Duodenal mucosa (tissue), 2 donors: ENCODE measurements around the gene TMEM250.
"Not testable (repeated sequence)": the region's sequence is repeated elsewhere in the genome, so short reads cannot be mapped to it uniquely, and the experiment has no call there.

Experiments used
- H3K27ac ChIP-seq: one replicate; pipeline ENCODE4 v1.7.0; 2013; ENCODE audit warnings: low read depth, low read length
- H3K27me3 ChIP-seq, 2 donors: one replicate each; pipeline ENCODE4 v1.7.0; 2013; ENCODE audit warnings: low read length in 2 of 2, control low read depth in 1 of 2; ENCODE audit not compliant: insufficient read depth in 2 of 2, control insufficient read depth in 1 of 2
- H3K36me3 ChIP-seq, 2 donors: one replicate each; pipeline ENCODE4 v1.7.0; 2013; ENCODE audit warnings: low read length in 2 of 2, control low read depth in 1 of 2; ENCODE audit not compliant: insufficient read depth in 2 of 2, control insufficient read depth in 1 of 2
- H3K4me1 ChIP-seq, 2 donors: one replicate each; pipeline ENCODE4 v1.7.0; 2013; ENCODE audit warnings: low read length in 2 of 2, control low read depth in 1 of 2; ENCODE audit not compliant: insufficient read depth in 2 of 2, control insufficient read depth in 1 of 2
- H3K4me3 ChIP-seq, 2 donors: one replicate each; pipeline ENCODE4 v1.7.0; 2013; ENCODE audit warnings: low read length in 2 of 2, low read depth in 1 of 2
- H3K9ac ChIP-seq, 2 donors: one replicate each; pipeline ENCODE4 v1.7.0; 2013; ENCODE audit warnings: low read length in 2 of 2, low read depth in 1 of 2
- H3K9me3 ChIP-seq, 2 donors: one replicate each; pipeline ENCODE4 v1.7.0; 2013; ENCODE audit warnings: low read length in 2 of 2, control low read depth in 1 of 2; ENCODE audit not compliant: control insufficient read depth in 1 of 2

Gene TMEM250

GRCh38 chr9:136103651-136104487, 14.8 kb downstream of the TMEM250 start:
- H3K4me3 ChIP-seq, result no peak overlapping the region
- no peak overlapping the region for H3K27ac ChIP-seq
- no peaks in the 10 kb centered on the region for H3K9me3 ChIP-seq
- peaks cover 39 to 50% of the 10 kb centered on the region in 2 donors for H3K4me1 ChIP-seq
- peaks cover under 1 to 4% of the 10 kb centered on the region in 2 donors for H3K27me3 ChIP-seq
- no peak overlapping the region for H3K9ac ChIP-seq
- no peaks in the 10 kb centered on the region for H3K36me3 ChIP-seq

- not testable (repeated sequence) for H3K36me3 ChIP-seq, H3K9me3 ChIP-seq, H3K9ac ChIP-seq, H3K27ac ChIP-seq, H3K4me3 ChIP-seq
- H3K4me1 ChIP-seq, result peaks cover 20 to 35% of the 10 kb centered on the region in 2 donors
- peaks cover 8 to 11% of the 10 kb centered on the region in 2 donors for H3K27me3 ChIP-seq
Observed at GRCh38 chr9:136101615-136102074, 17.0 kb downstream of the TMEM250 start.

GRCh38 chr9:136100700-136101614, 17.7 kb downstream of the TMEM250 start:
- Histone ChIP-seq H3K36me3 (no peaks in the 10 kb centered on the region), H3K4me1 (peaks cover 23 to 39% of the 10 kb centered on the region in 2 donors), H3K9me3 (no peaks in the 10 kb centered on the region), H3K27ac (no peak overlapping the region), H3K4me3 (no peak overlapping the region), H3K9ac (no peak overlapping the region), H3K27me3 (peaks cover 8 to 11% of the 10 kb centered on the region in 2 donors)

- H3K27me3 ChIP-seq, result peaks cover 8 to 11% of the 10 kb centered on the region in 2 donors
- H3K27ac ChIP-seq, result no peak overlapping the region
- H3K4me1 ChIP-seq, result peaks cover 12 to 30% of the 10 kb centered on the region in 2 donors
- H3K9ac ChIP-seq, result no peak overlapping the region
- H3K36me3 ChIP-seq, result no peaks in the 10 kb centered on the region
- no peaks in the 10 kb centered on the region for H3K9me3 ChIP-seq
- H3K4me3 ChIP-seq, result no peak overlapping the region
Observed at GRCh38 chr9:136099542-136099941, 19.1 kb downstream of the TMEM250 start.

GRCh38 chr9:136098844-136099243, 19.8 kb downstream of the TMEM250 start:
- peaks cover 9 to 27% of the 10 kb centered on the region in 2 donors for H3K4me1 ChIP-seq
- peak overlapping the region in 1 of 2 donors; percentile 18 for H3K9ac ChIP-seq
- H3K36me3 ChIP-seq, result no peaks in the 10 kb centered on the region
- no peak overlapping the region for H3K27ac ChIP-seq
- H3K4me3 ChIP-seq, result no peak overlapping the region
- no peaks in the 10 kb centered on the region for H3K9me3 ChIP-seq
- H3K27me3 ChIP-seq, result peaks cover 8 to 11% of the 10 kb centered on the region in 2 donors

GRCh38 chr9:136098210-136098609, 20.5 kb downstream of the TMEM250 start:
- Histone ChIP-seq H3K27ac (no peak overlapping the region), H3K4me3 (no peak overlapping the region), H3K9me3 (no peaks in the 10 kb centered on the region), H3K27me3 (peaks cover 8 to 11% of the 10 kb centered on the region in 2 donors), H3K4me1 (peaks cover 12 to 27% of the 10 kb centered on the region in 2 donors), H3K9ac (no peak overlapping the region), H3K36me3 (no peaks in the 10 kb centered on the region)

- Histone ChIP-seq H3K9ac (peak overlapping the region in 1 of 2 donors; percentile 19), H3K4me1 (peaks cover 27 to 35% of the 10 kb centered on the region in 2 donors), H3K27ac (no peak overlapping the region), H3K27me3 (peaks cover 8 to 11% of the 10 kb centered on the region in 2 donors), H3K36me3 (peaks cover 0 to 8% of the 10 kb centered on the region in 2 donors), H3K4me3 (peak overlapping the region in 1 of 2 donors; percentile 64), H3K9me3 (no peaks in the 10 kb centered on the region)
Observed at GRCh38 chr9:136096505-136097001, 22.1 kb downstream of the TMEM250 start.

GRCh38 chr9:136095070-136096058, 23.3 kb downstream of the TMEM250 start, which contains the start of gene NACC2:
TSS of gene NACC2 (minus strand) at chr9:136095289. CDS start at chr9:136050521, 44,768 bp downstream.
- Histone ChIP-seq H3K36me3 (peaks cover 0 to 8% of the 10 kb centered on the region in 2 donors), H3K4me1 (peaks cover 27 to 31% of the 10 kb centered on the region in 2 donors), H3K27ac (peak within 1 kb of the TSS; percentile 66), H3K4me3 (peak within 1 kb of the TSS; percentile 71 to 72), H3K9me3 (no peaks in the 10 kb centered on the region), H3K27me3 (peaks cover 8 to 11% of the 10 kb centered on the region in 2 donors), H3K9ac (peak within 1 kb of the TSS; percentile 44 to 51)
